WTC11 (cell line): ENCODE data around the gene TDP2. TPM values are rescaled to one million over a fixed set of nuclear protein-coding genes. Genes with fewer than 3 reads are reported as not detected.

Source experiments
- ATAC-seq: fragments of 200-7000 bp; cut with Tn5 transposase; 2 replicates; pipeline ENCODE4 v1.10.0; 2021; ENCODE audit warnings: mild to moderate bottlenecking, moderate library complexity
- CTCF ChIA-PET: fragments of 300-600 bp; sonication (Branson Sonifier 250); formaldehyde crosslinking; loops from one replicate; lab custom pipeline; 2021; ENCODE audit warnings: antibody characterized with exemption; lab: Charles Lee
- POLR2A ChIA-PET: fragments of 350-600 bp; sonication (Branson Sonifier 250); formaldehyde crosslinking; loops from one replicate; lab custom pipeline; 2021; ENCODE audit warnings: antibody characterized with exemption; lab: Charles Lee
- DNase-seq: peaks from one replicate; pipeline ENCODE4 v3.0.0; 2021; ENCODE audit warnings: low spot score
- H3K27ac Mint-ChIP-seq: 2 replicates; pipeline ENCODE4 v1.8.0; 2021; ENCODE audit warnings: mixed read lengths
- H3K27me3 Mint-ChIP-seq: 2 replicates; pipeline ENCODE4 v1.8.0; 2021; ENCODE audit warnings: low read depth, mild to moderate bottlenecking, moderate library complexity, mixed read lengths
- H3K36me3 Mint-ChIP-seq: 2 replicates; pipeline ENCODE4 v1.8.0; 2021; ENCODE audit warnings: mixed read lengths
- H3K4me1 Mint-ChIP-seq: 2 replicates; pipeline ENCODE4 v1.8.0; 2022; ENCODE audit warnings: mixed read lengths
- H3K4me3 Mint-ChIP-seq: 2 replicates; pipeline ENCODE4 v1.8.0; 2021; ENCODE audit warnings: mild to moderate bottlenecking, moderate library complexity, mixed read lengths
- H3K9me3 Mint-ChIP-seq: 2 replicates; pipeline ENCODE4 v1.8.0; 2021; ENCODE audit warnings: mixed read lengths
- CREB1 ChIP-seq: sonication (generic); formaldehyde crosslinking; IDR thresholded peaks from 2 replicates; pipeline ENCODE4 v1.8.0; 2023; ENCODE audit warnings: mild to moderate bottlenecking, missing genetic modification reagents
- FOXP1 ChIP-seq: sonication (generic); formaldehyde crosslinking; IDR thresholded peaks from 2 replicates; pipeline ENCODE4 v1.8.0; 2022; ENCODE audit warnings: missing genetic modification reagents, mild to moderate bottlenecking, moderate library complexity, borderline replicate concordance
- JUN ChIP-seq: sonication (generic); formaldehyde crosslinking; IDR thresholded peaks from 2 replicates; pipeline ENCODE4 v1.8.0; 2023; ENCODE audit warnings: mild to moderate bottlenecking, missing genetic modification reagents
- NFATC4 ChIP-seq: fragments of 250-450 bp; sonication (Bioruptor Pico); IDR thresholded peaks from 2 replicates; pipeline ENCODE4 v1.9.0; 2021; ENCODE audit warnings: mild to moderate bottlenecking
- NFE2L1 ChIP-seq: sonication (generic); formaldehyde crosslinking; IDR thresholded peaks from 2 replicates; pipeline ENCODE4 v1.8.1; 2023; ENCODE audit warnings: missing genetic modification reagents
- PRRX2 ChIP-seq: fragments of 250-450 bp; sonication (Bioruptor Pico); IDR thresholded peaks from 2 replicates; pipeline ENCODE4 v1.8.0; 2021; ENCODE audit warnings: mild to moderate bottlenecking
- RORB ChIP-seq: fragments of 250-450 bp; sonication (Bioruptor Pico); IDR thresholded peaks from 2 replicates; pipeline ENCODE4 v1.9.0; 2021; ENCODE audit warnings: mild to moderate bottlenecking
- SMAD3 ChIP-seq: sonication (generic); formaldehyde crosslinking; IDR thresholded peaks from 2 replicates; pipeline ENCODE4 v1.8.0; 2022; ENCODE audit warnings: missing genetic modification reagents, mild to moderate bottlenecking, borderline replicate concordance
- TCF7 ChIP-seq: sonication (generic); formaldehyde crosslinking; IDR thresholded peaks from 2 replicates; pipeline ENCODE4 v1.8.0; 2022; ENCODE audit warnings: mild to moderate bottlenecking, low read depth, missing genetic modification reagents, moderate library complexity
- TP53 ChIP-seq: sonication (generic); formaldehyde crosslinking; IDR thresholded peaks from 2 replicates; pipeline ENCODE4 v1.8.1; 2023; ENCODE audit warnings: mild to moderate bottlenecking, missing genetic modification reagents
- ZNF121 ChIP-seq: sonication (generic); formaldehyde crosslinking; IDR thresholded peaks from 2 replicates; pipeline ENCODE4 v1.8.0; 2023; ENCODE audit warnings: missing genetic modification reagents
- ZNF138 ChIP-seq: sonication (generic); formaldehyde crosslinking; conservative IDR thresholded peaks from 2 replicates; pipeline ENCODE4 v1.8.1; 2022; ENCODE audit warnings: mild to moderate bottlenecking, moderate library complexity, missing genetic modification reagents
- ZNF263 ChIP-seq: sonication (generic); formaldehyde crosslinking; IDR thresholded peaks from 2 replicates; pipeline ENCODE4 v1.8.1; 2022; ENCODE audit warnings: low read depth, mild to moderate bottlenecking, moderate library complexity, missing genetic modification reagents
- ZNF317 ChIP-seq: sonication (generic); formaldehyde crosslinking; IDR thresholded peaks from 2 replicates; pipeline ENCODE4 v1.8.1; 2023; ENCODE audit warnings: low read depth, mild to moderate bottlenecking, moderate library complexity, missing genetic modification reagents, borderline replicate concordance
- ZNF416 ChIP-seq: fragments of 250-450 bp; sonication (Bioruptor Pico); IDR thresholded peaks from 2 replicates; pipeline ENCODE4 v1.9.0; 2021; ENCODE audit warnings: mild to moderate bottlenecking, inconsistent platforms
- ZNF671 ChIP-seq: fragments of 250-450 bp; sonication (Bioruptor Pico); IDR thresholded peaks from 2 replicates; pipeline ENCODE4 v1.8.0; 2021; ENCODE audit warnings: mild to moderate bottlenecking
- total RNA-seq: library from RNA; stranded (reverse); gene quantifications from 3 replicates; pipeline ENCODE4 v1.2.3, GENCODE V29; 2021
- TF ChIP-seq, protein P1 (sequence below): sonication (generic); formaldehyde crosslinking; IDR thresholded peaks from 2 replicates; pipeline ENCODE4 v1.8.0; 2022; ENCODE audit warnings: mild to moderate bottlenecking, missing genetic modification reagents
- TF ChIP-seq, protein P2 (sequence below): sonication (generic); formaldehyde crosslinking; IDR thresholded peaks from 2 replicates; pipeline ENCODE4 v1.8.0; 2022; ENCODE audit warnings: mild to moderate bottlenecking, missing genetic modification reagents
- TF ChIP-seq, protein P3 (sequence below): sonication (generic); formaldehyde crosslinking; IDR thresholded peaks from 2 replicates; pipeline ENCODE4 v1.8.1; 2023; ENCODE audit warnings: mild to moderate bottlenecking, missing genetic modification reagents
- TF ChIP-seq, protein P4 (sequence below): sonication (generic); formaldehyde crosslinking; IDR thresholded peaks from 2 replicates; pipeline ENCODE4 v1.8.1; 2023; ENCODE audit warnings: mild to moderate bottlenecking, missing genetic modification reagents, moderate library complexity
- TF ChIP-seq, protein P5 (sequence below): fragments of 250-450 bp; sonication (Bioruptor Pico); IDR thresholded peaks from 2 replicates; pipeline ENCODE4 v1.9.0; 2021; ENCODE audit warnings: moderate library complexity, mild to moderate bottlenecking, inconsistent platforms, borderline replicate concordance
- TF ChIP-seq, protein P6 (sequence below): fragments of 200-600 bp; IDR thresholded peaks from 2 replicates; pipeline ENCODE4 v1.8.0; 2022; ENCODE audit warnings: antibody characterized with exemption
- TF ChIP-seq, protein P7 (sequence below): sonication (generic); formaldehyde crosslinking; conservative IDR thresholded peaks from 2 replicates; pipeline ENCODE4 v1.8.1; 2022; ENCODE audit warnings: mild to moderate bottlenecking, missing genetic modification reagents
- TF ChIP-seq, protein P8 (sequence below): fragments of 250-450 bp; sonication (Bioruptor Pico); conservative IDR thresholded peaks from 2 replicates; pipeline ENCODE4 v1.9.0; 2021; ENCODE audit warnings: mild to moderate bottlenecking

Gene TDP2
- total RNA-seq, 1 experiment from 2014 or later, result 49.1 TPM

DNA sequence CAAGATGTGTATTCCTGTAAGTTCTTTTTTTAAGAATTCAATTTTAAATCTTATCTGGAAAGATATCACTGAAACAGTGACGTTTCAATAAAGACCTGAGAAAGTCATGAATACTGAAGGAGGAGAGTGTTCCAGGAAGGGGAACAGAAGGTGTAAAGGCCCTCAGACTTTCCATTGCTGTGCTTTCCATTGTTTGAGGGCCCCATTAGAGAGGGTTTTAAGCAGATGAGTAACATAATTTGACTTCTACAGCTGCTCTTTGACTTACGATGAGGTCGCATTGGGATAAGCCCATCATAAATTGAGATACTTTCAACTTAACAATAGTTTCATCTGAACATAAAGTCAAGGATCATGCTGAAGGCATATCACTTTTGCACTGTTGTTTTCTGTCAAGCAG lies 24.9 kb upstream of the TDP2 start:
- no peak overlapping the region for H3K4me3 Mint-ChIP-seq
- H3K9me3 Mint-ChIP-seq, result 0 out of 2 replicates have a peak, but pooled peaks cover 3% of the 10 kb centered on the region
- no peak for TF ChIP-seq ZNF263 (CRISPR knock-in tag)
- no peak for TF ChIP-seq FOXP1
- no peak for TF ChIP-seq NFE2L1 (CRISPR knock-in tag)
- TF ChIP-seq RORB (CRISPR knock-in tag), result no peak
- TF ChIP-seq, protein P1, sequence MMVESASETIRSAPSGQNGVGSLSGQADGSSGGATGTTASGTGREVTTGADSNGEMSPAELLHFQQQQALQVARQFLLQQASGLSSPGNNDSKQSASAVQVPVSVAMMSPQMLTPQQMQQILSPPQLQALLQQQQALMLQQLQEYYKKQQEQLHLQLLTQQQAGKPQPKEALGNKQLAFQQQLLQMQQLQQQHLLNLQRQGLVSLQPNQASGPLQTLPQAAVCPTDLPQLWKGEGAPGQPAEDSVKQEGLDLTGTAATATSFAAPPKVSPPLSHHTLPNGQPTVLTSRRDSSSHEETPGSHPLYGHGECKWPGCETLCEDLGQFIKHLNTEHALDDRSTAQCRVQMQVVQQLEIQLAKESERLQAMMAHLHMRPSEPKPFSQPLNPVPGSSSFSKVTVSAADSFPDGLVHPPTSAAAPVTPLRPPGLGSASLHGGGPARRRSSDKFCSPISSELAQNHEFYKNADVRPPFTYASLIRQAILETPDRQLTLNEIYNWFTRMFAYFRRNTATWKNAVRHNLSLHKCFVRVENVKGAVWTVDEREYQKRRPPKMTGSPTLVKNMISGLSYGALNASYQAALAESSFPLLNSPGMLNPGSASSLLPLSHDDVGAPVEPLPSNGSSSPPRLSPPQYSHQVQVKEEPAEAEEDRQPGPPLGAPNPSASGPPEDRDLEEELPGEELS (CRISPR knock-in tag), result no peak
- TF ChIP-seq, protein P2, sequence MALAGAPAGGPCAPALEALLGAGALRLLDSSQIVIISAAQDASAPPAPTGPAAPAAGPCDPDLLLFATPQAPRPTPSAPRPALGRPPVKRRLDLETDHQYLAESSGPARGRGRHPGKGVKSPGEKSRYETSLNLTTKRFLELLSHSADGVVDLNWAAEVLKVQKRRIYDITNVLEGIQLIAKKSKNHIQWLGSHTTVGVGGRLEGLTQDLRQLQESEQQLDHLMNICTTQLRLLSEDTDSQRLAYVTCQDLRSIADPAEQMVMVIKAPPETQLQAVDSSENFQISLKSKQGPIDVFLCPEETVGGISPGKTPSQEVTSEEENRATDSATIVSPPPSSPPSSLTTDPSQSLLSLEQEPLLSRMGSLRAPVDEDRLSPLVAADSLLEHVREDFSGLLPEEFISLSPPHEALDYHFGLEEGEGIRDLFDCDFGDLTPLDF (CRISPR knock-in tag), result no peak
- TF ChIP-seq ZNF671 (CRISPR knock-in tag), result no peak
- TF ChIP-seq TP53, result no peak
- ChIA-PET POLR2A (no interaction called here), CTCF (no interaction called here)
- H3K4me1 Mint-ChIP-seq, result peaks cover 21% of the 10 kb centered on the region
- no peaks in the 10 kb centered on the region for H3K27me3 Mint-ChIP-seq
- DNase-seq (no peak), ATAC-seq (no peak)
- H3K27ac Mint-ChIP-seq, result peak overlapping the region; percentile 0; the same call in 1 of the 2 replicates
- H3K36me3 Mint-ChIP-seq, result peaks cover 13% of the 10 kb centered on the region

DNA sequence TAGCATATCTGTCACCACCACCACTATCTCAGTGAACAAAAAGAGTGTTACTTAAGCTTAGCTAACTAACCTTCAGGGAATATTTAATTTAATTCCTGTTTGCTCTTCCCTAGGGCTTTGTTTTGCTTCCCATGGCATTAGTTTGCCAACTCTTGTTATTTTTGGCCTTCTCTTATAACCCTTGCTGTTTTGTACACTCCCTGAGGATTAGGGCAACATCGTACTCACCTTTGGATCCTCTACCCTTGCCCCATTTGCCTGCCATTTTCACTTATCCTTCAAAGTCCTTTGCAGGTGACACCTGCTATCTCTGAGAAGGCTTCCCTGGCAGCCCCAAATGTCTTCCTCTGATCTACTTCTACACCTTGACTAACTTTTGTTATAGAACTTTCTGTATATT lies 23.9 kb upstream of the TDP2 start:
- ChIA-PET POLR2A (no interaction called here), CTCF (no interaction called here)
- no peak for TF ChIP-seq ZNF121 (CRISPR knock-in tag)
- TF ChIP-seq JUN, result no peak
- no peak for TF ChIP-seq SMAD3 (CRISPR knock-in tag)
- TF ChIP-seq ZNF317 (CRISPR knock-in tag), result no peak
- no peak for TF ChIP-seq ZNF138
- TF ChIP-seq, protein P3, sequence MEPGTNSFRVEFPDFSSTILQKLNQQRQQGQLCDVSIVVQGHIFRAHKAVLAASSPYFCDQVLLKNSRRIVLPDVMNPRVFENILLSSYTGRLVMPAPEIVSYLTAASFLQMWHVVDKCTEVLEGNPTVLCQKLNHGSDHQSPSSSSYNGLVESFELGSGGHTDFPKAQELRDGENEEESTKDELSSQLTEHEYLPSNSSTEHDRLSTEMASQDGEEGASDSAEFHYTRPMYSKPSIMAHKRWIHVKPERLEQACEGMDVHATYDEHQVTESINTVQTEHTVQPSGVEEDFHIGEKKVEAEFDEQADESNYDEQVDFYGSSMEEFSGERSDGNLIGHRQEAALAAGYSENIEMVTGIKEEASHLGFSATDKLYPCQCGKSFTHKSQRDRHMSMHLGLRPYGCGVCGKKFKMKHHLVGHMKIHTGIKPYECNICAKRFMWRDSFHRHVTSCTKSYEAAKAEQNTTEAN (CRISPR knock-in tag), result no peak
- TF ChIP-seq, protein P4, sequence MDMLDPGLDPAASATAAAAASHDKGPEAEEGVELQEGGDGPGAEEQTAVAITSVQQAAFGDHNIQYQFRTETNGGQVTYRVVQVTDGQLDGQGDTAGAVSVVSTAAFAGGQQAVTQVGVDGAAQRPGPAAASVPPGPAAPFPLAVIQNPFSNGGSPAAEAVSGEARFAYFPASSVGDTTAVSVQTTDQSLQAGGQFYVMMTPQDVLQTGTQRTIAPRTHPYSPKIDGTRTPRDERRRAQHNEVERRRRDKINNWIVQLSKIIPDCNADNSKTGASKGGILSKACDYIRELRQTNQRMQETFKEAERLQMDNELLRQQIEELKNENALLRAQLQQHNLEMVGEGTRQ (CRISPR knock-in tag), result no peak
- TF ChIP-seq, protein P5, sequence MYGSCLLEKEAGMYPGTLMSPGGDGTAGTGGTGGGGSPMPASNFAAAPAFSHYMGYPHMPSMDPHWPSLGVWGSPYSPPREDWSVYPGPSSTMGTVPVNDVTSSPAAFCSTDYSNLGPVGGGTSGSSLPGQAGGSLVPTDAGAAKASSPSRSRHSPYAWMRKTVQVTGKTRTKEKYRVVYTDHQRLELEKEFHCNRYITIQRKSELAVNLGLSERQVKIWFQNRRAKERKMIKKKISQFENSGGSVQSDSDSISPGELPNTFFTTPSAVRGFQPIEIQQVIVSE (CRISPR knock-in tag), result no peak
- TF ChIP-seq CREB1, result no peak
- TF ChIP-seq, protein P6, sequence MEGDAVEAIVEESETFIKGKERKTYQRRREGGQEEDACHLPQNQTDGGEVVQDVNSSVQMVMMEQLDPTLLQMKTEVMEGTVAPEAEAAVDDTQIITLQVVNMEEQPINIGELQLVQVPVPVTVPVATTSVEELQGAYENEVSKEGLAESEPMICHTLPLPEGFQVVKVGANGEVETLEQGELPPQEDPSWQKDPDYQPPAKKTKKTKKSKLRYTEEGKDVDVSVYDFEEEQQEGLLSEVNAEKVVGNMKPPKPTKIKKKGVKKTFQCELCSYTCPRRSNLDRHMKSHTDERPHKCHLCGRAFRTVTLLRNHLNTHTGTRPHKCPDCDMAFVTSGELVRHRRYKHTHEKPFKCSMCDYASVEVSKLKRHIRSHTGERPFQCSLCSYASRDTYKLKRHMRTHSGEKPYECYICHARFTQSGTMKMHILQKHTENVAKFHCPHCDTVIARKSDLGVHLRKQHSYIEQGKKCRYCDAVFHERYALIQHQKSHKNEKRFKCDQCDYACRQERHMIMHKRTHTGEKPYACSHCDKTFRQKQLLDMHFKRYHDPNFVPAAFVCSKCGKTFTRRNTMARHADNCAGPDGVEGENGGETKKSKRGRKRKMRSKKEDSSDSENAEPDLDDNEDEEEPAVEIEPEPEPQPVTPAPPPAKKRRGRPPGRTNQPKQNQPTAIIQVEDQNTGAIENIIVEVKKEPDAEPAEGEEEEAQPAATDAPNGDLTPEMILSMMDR, result no peak
- TF ChIP-seq ZNF416 (CRISPR knock-in tag), result no peak
- TF ChIP-seq PRRX2 (CRISPR knock-in tag), result no peak
- TF ChIP-seq, protein P2 (CRISPR knock-in tag), result no peak
- TF ChIP-seq, protein P7, sequence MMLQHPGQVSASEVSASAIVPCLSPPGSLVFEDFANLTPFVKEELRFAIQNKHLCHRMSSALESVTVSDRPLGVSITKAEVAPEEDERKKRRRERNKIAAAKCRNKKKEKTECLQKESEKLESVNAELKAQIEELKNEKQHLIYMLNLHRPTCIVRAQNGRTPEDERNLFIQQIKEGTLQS (CRISPR knock-in tag), result no peak
- no peak for TF ChIP-seq NFATC4 (CRISPR knock-in tag)
- TF ChIP-seq, protein P8, sequence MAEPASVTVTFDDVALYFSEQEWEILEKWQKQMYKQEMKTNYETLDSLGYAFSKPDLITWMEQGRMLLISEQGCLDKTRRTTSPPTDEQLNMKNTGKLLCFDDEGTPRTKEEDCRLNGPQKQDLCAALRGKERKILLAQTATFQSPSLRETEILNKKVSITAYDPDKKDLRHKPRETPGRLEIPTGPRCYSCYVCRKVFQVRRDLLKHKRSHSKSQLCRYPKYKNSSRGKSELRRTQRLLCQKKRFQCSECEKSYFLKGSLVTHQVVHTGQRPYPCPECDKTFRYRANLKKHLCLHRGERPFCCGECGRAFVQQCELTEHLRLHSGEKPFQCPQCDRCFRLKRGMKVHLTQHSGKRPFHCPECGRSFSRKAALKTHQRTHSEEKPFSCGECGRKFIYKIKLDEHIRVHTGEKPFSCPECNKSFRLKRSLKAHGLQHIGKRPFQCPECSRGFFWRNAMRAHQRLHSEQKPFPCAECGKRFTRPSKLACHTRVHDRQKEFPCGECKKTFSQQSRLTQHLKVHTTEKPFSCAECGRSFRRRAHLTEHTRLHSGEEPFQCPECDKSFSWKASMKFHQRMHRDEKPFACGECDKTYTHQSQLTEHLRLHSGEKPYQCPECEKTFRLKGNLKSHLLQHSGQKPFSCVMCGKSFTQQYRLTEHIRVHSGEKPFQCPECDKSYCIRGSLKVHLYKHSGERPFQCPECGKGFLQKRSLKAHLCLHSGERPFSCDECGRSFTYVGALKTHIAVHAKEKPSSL (CRISPR knock-in tag), result no peak
- no peak for TF ChIP-seq TCF7 (CRISPR knock-in tag)
- no peaks in the 10 kb centered on the region for H3K27me3 Mint-ChIP-seq
- no peak for DNase-seq
- peaks cover 13% of the 10 kb centered on the region for H3K36me3 Mint-ChIP-seq
- H3K27ac Mint-ChIP-seq, result no peak overlapping the region
- 0 out of 2 replicates have a peak, but pooled peaks cover 3% of the 10 kb centered on the region for H3K9me3 Mint-ChIP-seq
- ATAC-seq, result no peak
- H3K4me3 Mint-ChIP-seq, result no peak overlapping the region
- H3K4me1 Mint-ChIP-seq, result peaks cover 28% of the 10 kb centered on the region
